K562 (cell line): ENCODE results near the gene ZFYVE16. TPM values are rescaled to one million over a fixed set of nuclear protein-coding genes. Genes with fewer than 3 reads are reported as not detected.

ENCODE experiments used
- ATAC-seq: fragments of 200-7000 bp; cut with Tn5 transposase; 3 replicates; pipeline ENCODE4 v1.9.1; 2020; ENCODE audit warnings: moderate library complexity
- BruUV-seq: library from RNA; stranded (reverse); fragments of 400-500 nt; replicated peaks from 2 replicates; lab custom pipeline; 2021; lab: Mats Ljungman, UMichigan
- CTCF ChIA-PET: fragments of 300-600 bp; formaldehyde crosslinking; extraction: SDS; loops from one replicate; lab custom pipeline; 2021; ENCODE audit warnings: low intra/inter-chr PET ratio; lab: Yijun Ruan, JAX
- POLR2A ChIA-PET: fragments of 300-600, 350-650 bp; sonication (Branson Sonifier 250); formaldehyde crosslinking; extraction: SDS; loops from one replicate; lab custom pipeline; 2021; ENCODE audit warnings: antibody characterized with exemption, inconsistent platforms; lab: Yijun Ruan, JAX
- DNase-seq, 4 experiments: peaks; one replicate each; pipeline versions ENCODE4 v3.0.0 to v3.0.0-alpha.2; 2011 to 2018; ENCODE audit warnings: low spot score in 3 of 4, mixed read lengths in 3 of 4; ENCODE audit errors: extremely low read depth in 1 of 4
- FAIRE-seq: peaks from 2 replicates; lab custom pipeline; 2011; peaks lifted over from hg19 to GRCh38; lab: Jason Lieb, UNC
- H2AFZ ChIP-seq: 2 replicates; pipeline ENCODE4 v1.6.0; 2011; ENCODE audit warnings: low read depth, low read length, control low read depth, inconsistent platforms
- H3K27ac ChIP-seq: fragments of 200-600 bp; 3 replicates; pipeline ENCODE4 v1.8.0; 2011; ENCODE audit warnings: low read depth, mild to moderate bottlenecking, control low read depth, inconsistent platforms, low read length, moderate library complexity, mixed read lengths; ENCODE audit errors: extremely low read depth
- H3K27me3 ChIP-seq, 2 experiments: fragments of 300-600 bp in 1 of 2; 2 replicates in 1 of 2; 3 replicates in 1 of 2; pipeline versions ENCODE4 v1.6.0 to v1.8.0; 2011; ENCODE audit warnings: inconsistent platforms in 2 of 2, low read length in 2 of 2, mild to moderate bottlenecking in 1 of 2, mixed read lengths in 1 of 2, moderate library complexity in 1 of 2; ENCODE audit not compliant: control insufficient read depth in 2 of 2, insufficient read depth in 2 of 2
- H3K36me3 ChIP-seq: fragments of 300-600 bp; 3 replicates; pipeline ENCODE4 v1.8.0; 2011; ENCODE audit warnings: mild to moderate bottlenecking, low read length, inconsistent platforms; ENCODE audit not compliant: control insufficient read depth, insufficient read depth
- H3K4me1 ChIP-seq, 2 experiments: fragments of 200-600 bp in 1 of 2; replicated peaks in 1 of 2; 2 replicates in 1 of 2; 3 replicates in 1 of 2; pipeline versions ENCODE4 v1.5.1 to v1.8.0; 2011; ENCODE audit warnings: inconsistent platforms in 2 of 2, low read length in 2 of 2, mild to moderate bottlenecking in 1 of 2, mixed read lengths in 1 of 2, moderate library complexity in 1 of 2; ENCODE audit not compliant: control insufficient read depth in 2 of 2, insufficient read depth in 2 of 2
- H3K4me2 ChIP-seq: 2 replicates; pipeline ENCODE4 v1.6.1; 2011; ENCODE audit warnings: low read length, control low read depth, inconsistent platforms, mixed read lengths; ENCODE audit not compliant: insufficient read depth
- H3K4me3 ChIP-seq: fragments of 200-600 bp; sonication (generic), shearing (Covaris generic); 2 replicates; pipeline ENCODE4 v1.5.1; 2016; ENCODE audit warnings: control low read depth, inconsistent platforms
- H3K79me2 ChIP-seq: fragments of 200-600 bp; 3 replicates; pipeline ENCODE4 v1.8.0; 2011; ENCODE audit warnings: low read length, inconsistent platforms; ENCODE audit not compliant: control insufficient read depth, insufficient read depth
- H3K9ac ChIP-seq, 2 experiments: 2 replicates each; pipeline versions ENCODE4 v1.6.0 to v1.6.1; 2011; ENCODE audit warnings: low read depth in 2 of 2, low read length in 2 of 2, control low read depth in 1 of 2, inconsistent platforms in 1 of 2, mild to moderate bottlenecking in 1 of 2, mixed read lengths in 1 of 2; ENCODE audit not compliant: insufficient read depth in 1 of 2
- H3K9me1 ChIP-seq: one replicate; pipeline ENCODE4 v1.6.0; 2011; ENCODE audit warnings: inconsistent platforms, mild to moderate bottlenecking, low read length, moderate library complexity; ENCODE audit not compliant: control insufficient read depth, insufficient read depth
- H3K9me3 ChIP-seq: replicated peaks from 2 replicates; pipeline ENCODE4 v1.5.1; 2011; ENCODE audit warnings: low read depth, low read length, inconsistent platforms; ENCODE audit not compliant: control insufficient read depth, insufficient read depth
- H4K20me1 ChIP-seq: replicated peaks from 2 replicates; pipeline ENCODE4 v1.6.1; 2011; ENCODE audit warnings: low read length, inconsistent platforms, mixed read lengths; ENCODE audit not compliant: control insufficient read depth, insufficient read depth
- ARNT ChIP-seq, 2 experiments: fragments of 450-650 bp; IDR thresholded peaks; 2 replicates each; pipeline ENCODE4 v1.6.1; 2016; ENCODE audit warnings: mild to moderate bottlenecking in 1 of 2
- CHD1 ChIP-seq: fragments of 200-600 bp; sonication (generic); IDR thresholded peaks from one replicate; pipeline ENCODE4 v1.6.1; 2012; ENCODE audit warnings: mild to moderate bottlenecking, moderate library complexity, low read length, inconsistent platforms
- ELF4 ChIP-seq: fragments of 450-650 bp; formaldehyde crosslinking; IDR thresholded peaks from 2 replicates; pipeline ENCODE4 v1.4.0; 2022; ENCODE audit warnings: missing genetic modification characterization
- THRA ChIP-seq: fragments of 450-650 bp; IDR thresholded peaks from 2 replicates; pipeline ENCODE4 v1.6.1; 2017; ENCODE audit warnings: mild to moderate bottlenecking, moderate library complexity
- ZBTB33 ChIP-seq: sonication (generic); formaldehyde crosslinking; IDR thresholded peaks from 2 replicates; pipeline ENCODE4 v1.8.1; 2023; ENCODE audit warnings: mild to moderate bottlenecking, missing genetic modification reagents
- ZNF134 ChIP-seq: fragments of 250-450 bp; sonication (Bioruptor Pico); conservative IDR thresholded peaks from 2 replicates; pipeline ENCODE4 v1.4.0; 2020
- ZNF24 ChIP-seq: fragments of 450-650 bp; IDR thresholded peaks from 2 replicates; pipeline ENCODE4 v1.6.1; 2016
- ZNF592 ChIP-seq: fragments of 450-650 bp; IDR thresholded peaks from 2 replicates; pipeline ENCODE4 v1.6.1; 2017; ENCODE audit warnings: antibody characterized with exemption, mild to moderate bottlenecking
- WGBS: fragments of 100-300 bp; shearing (Covaris generic); methylation state at CpG from one replicate; pipeline ENCODE4 v1.1.6; 2016; ENCODE audit warnings: low coverage, mixed read lengths; ENCODE audit not compliant: insufficient coverage; ENCODE audit errors: missing lambda C conversion rate; 5-methylcytosine and 5-hydroxymethylcytosine counted together
- in situ Hi-C: fragments of 300-500 bp; cut with MboI; formaldehyde crosslinking; loops from 4 replicates; pipeline ENCODE4 v1.15.0; 2018; ENCODE audit warnings: inconsistent platforms, mixed read lengths
- intact Hi-C: fragments of 100-400 bp; cut with micrococcal nuclease; formaldehyde crosslinking; loops from 2 replicates; pipeline ENCODE4 v1.14.2; 2022
- polyA plus RNA-seq, 8 experiments: library from polyadenylated mRNA; depleted of rRNA in 4 of 8; stranded (reverse) in 5 of 8; unstranded in 3 of 8; fragments of >200 nt; fragmentation: Nextera tagmentation in 2 of 8; fragmentation: Illumina TruSeq in 1 of 8; extraction: Ambion mirVana in 2 of 8; extraction: Trizol in 1 of 8; gene quantifications; 2 replicates each; pipeline versions ENCODE4 v1.2.1 to v1.2.3, GENCODE V29; 2011 to 2014; ENCODE audit warnings: inconsistent platforms in 1 of 8, missing spikeins in 1 of 8
- total RNA-seq, 7 experiments: library from RNA; depleted of rRNA in 6 of 7; stranded (reverse); fragments of >200 nt in 6 of 7; fragmentation: Illumina TruSeq in 2 of 7; extraction: Trizol in 2 of 7; gene quantifications; 2 replicates each; pipeline versions ENCODE4 v1.2.1 to v1.2.3, GENCODE V29; 2011 to 2021; ENCODE audit warnings: low replicate concordance in 1 of 7

Gene ZFYVE16
- total and polyA plus RNA-seq, 9 of the 15 experiments (the other 6 are each of a cell fraction or from before 2014, with no cell fraction given), result 6.0 to 18.9 (median 12.5) TPM

DNA sequence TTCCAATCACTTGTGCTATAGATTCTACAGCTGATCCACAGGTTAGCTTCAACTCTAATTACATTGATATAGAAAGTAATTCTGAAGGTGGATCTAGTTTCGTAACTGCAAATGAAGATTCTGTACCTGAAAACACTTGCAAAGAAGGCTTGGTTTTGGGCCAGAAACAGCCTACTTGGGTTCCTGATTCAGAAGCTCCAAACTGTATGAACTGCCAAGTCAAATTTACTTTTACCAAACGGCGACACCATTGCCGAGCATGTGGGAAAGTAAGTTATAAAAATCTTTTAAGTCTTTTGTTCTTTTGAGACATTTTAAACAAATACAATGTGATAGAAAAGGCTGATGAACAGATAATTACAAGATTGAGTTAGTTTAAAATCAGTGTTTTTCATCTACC lies 30.9 kb downstream of the ZFYVE16 start:
- no peak for TF ChIP-seq ARNT (IDR thresholded peaks at IDR 0.05)
- no peak for TF ChIP-seq ZNF134 (CRISPR knock-in tag)
- TF ChIP-seq ELF4, result no peak
- no peak for TF ChIP-seq ZNF592
- no peak for TF ChIP-seq ZNF24
- TF ChIP-seq ZBTB33 (CRISPR knock-in tag), result no peak
- TF ChIP-seq THRA, result no peak
- TF ChIP-seq CHD1, result no peak

More for the DNA sequence above, 30.9 kb downstream of the ZFYVE16 start:
- H3K27me3 ChIP-seq, result no peaks in the 10 kb centered on the region
- intact Hi-C loops (no loop called here), in situ Hi-C loops (no loop called here)
- H3K9ac ChIP-seq, result no peak overlapping the region
- no peaks in the 10 kb centered on the region for H4K20me1 ChIP-seq
- no peak overlapping the region for H2AFZ ChIP-seq
- no peaks in the 10 kb centered on the region for H3K4me1 ChIP-seq
- DNase-seq (no peak), ATAC-seq (no peak), FAIRE-seq (no peak)
- CTCF ChIA-PET, result no interaction called here
- H3K27ac ChIP-seq, result no peak overlapping the region
- no peaks in the 10 kb centered on the region for H3K9me3 ChIP-seq
- BruUV-seq, result no TSS peak
- POLR2A ChIA-PET, result interaction anchor here (1.0 kb wide), 1 partner anchor 67 kb away, joined by 4 read pairs; no protein-coding TSS in a partner anchor
- no peak overlapping the region for H3K4me2 ChIP-seq
- 96% methylated on average over 4 of the region's 4 CpGs for WGBS
- no peaks in the 10 kb centered on the region for H3K9me1 ChIP-seq
- H3K4me3 ChIP-seq, result no peak overlapping the region
- peaks cover 20% of the 10 kb centered on the region; the same call in 1 of the 3 replicates for H3K36me3 ChIP-seq
- H3K79me2 ChIP-seq, result no peaks in the 10 kb centered on the region
